HG02885 (cell line): ENCODE data around the gene EDDM13.
"Not testable (repeated sequence)": the region's sequence is repeated elsewhere in the genome, so short reads cannot be mapped to it uniquely, and the experiment has no call there.

Experiments
- ATAC-seq: cut with Tn5 transposase; IDR thresholded peaks from one replicate; pipeline ENCODE4 v1.9.1; 2021; ENCODE audit warnings: mild to moderate bottlenecking; ENCODE audit not compliant: unreplicated experiment, poor library complexity

The EDDM13 gene

DNA sequence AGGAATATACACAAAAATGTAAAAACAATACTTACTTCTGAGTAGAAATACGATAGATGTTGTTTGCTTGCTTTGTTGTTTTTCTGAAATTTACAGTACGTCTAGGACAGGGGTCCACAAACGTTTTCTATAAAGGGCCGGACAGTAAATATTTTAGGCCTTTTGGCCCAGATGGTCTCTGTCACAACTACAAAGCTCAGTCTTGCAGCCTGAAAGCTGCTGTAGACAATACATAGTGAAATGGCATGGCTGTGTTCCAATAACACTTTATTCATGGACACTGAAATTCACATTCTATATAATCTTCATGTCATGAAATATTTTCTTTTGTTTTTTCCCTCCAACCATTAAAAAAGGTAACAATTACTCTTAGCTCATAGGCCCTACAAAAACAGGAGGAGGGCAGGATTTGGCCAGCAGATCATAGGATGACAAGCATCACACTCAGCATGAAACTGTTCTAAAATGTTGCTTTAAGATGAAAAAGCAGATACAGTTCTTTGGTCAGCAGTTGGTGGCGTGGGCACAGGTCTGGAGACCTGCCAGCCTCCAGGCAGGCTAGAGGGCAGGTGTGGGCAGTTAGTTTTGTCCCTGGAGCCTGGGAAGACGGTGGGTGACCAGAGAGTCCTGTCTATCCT is at the start of gene EDDM13:
EDDM13 (plus strand) TSS at position 588 of the 638 bp plus-strand sequence. CDS start 87 bp downstream, outside the sequence.
- no peak for ATAC-seq

DNA sequence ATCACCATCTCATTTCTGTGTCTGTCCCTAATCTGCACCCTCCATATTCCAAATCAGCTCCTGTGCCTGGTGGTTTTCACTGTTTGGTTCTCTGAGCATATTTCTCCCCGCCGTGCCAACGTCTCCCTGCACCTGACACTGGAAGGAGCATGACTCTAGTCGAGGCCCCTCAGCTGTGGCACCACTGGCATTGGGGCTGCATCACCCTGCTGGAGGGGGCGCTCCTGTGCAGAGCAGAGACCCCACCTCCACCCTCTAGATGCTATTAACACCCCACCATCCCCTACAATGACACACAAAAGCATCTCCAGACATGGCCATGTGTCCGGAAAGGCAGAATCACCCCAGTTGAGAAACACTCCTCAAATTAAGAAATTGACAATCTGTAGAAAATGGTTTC is 49.6 kb upstream of the EDDM13 start:
- no peak for ATAC-seq

DNA sequence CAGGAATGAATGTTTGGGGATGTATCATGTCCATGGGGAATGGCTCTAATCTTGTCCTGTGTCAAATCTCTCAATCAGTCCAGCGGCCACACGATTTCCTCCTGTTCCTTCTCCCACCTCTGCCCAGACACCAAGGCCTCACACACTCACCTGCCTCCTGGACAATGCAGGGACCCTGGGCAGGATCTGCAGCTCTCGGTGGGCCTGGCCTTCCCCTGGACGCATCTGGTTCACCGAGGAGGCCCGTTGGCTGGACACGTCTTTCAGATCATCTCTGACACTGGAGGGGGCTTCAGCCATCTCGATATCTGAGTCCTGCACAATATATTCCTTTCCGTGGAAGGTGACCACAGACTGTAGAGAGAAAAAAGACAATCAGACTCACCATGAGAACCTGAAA is 49.1 kb upstream of the EDDM13 start:
- ATAC-seq: no peak

- no peak for ATAC-seq
Measured at GRCh38 chr19:56245121-56245740, 27.3 kb upstream of the EDDM13 start.

DNA sequence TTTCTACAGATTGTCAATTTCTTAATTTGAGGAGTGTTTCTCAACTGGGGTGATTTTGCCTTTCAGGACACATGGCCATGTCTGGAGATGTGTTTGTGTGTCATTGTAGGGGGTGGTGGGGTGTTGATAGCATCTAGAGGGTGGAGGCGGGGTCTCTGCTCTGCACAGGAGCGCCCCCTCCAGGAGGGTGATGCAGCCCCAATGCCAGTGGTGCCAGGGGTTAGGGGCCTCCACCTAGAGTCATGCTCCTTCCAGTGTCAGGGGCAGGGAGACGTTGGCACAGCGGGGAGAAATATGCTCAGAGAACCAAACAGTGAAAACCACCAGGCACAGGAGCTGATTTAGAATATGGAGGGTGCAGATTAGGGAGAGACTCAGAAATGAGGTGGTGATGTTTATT is 26.8 kb upstream of the EDDM13 start:
- not testable (repeated sequence) for ATAC-seq

- not testable (repeated sequence) for ATAC-seq
Measured at GRCh38 chr19:56248736-56249338, 23.7 kb upstream of the EDDM13 start.

- ATAC-seq: peak; percentile 72
Measured at GRCh38 chr19:56252699-56253422, 19.7 kb upstream of the EDDM13 start.

GRCh38 chr19:56253737-56254136 is 18.8 kb upstream of the EDDM13 start:
- ATAC-seq: no peak

- no peak for ATAC-seq
Measured at GRCh38 chr19:56258272-56258671, 14.3 kb upstream of the EDDM13 start.

DNA sequence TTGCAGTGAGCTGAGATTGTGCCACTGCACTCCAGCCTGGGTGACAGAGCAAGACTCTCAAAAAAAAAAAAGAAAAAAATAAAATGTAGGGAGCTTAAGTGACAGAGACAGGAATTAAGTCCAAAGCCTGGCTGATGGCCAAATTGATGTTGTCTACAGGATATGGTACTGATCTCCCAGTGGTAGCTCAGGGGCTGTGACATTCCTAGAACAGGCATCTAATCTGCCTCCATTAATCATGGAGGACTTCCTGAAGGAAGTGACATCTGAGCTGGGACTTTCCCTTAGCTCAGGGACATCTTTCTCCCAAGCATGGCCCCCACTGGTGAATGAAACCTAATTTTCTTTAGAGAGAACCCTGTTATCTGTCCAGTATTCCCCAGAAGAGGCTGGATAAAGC is 11.4 kb upstream of the EDDM13 start:
- no peak for ATAC-seq

GRCh38 chr19:56261932-56262331 is 10.6 kb upstream of the EDDM13 start:
- not testable (repeated sequence) for ATAC-seq

- ATAC-seq: no peak
Measured at GRCh38 chr19:56263319-56263718, 9.2 kb upstream of the EDDM13 start.

DNA sequence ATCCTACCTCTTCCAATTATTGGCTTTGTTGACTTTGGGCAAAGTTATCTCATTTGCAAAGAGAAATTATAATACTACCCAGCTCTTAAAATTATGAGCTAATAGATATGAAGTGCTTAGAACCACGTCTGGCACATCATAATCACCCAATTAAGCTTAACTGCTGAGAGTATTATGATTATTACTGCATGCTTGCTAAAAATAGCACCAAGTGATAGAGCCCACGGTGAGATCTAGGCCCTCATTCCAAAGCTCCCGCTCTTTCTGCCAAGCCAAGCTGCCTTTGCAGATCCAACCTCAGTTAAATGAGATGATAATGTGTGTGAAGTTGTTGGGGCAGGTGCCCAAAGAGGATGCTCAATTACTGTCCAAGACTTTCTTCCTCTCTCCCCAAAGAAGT is 6.5 kb upstream of the EDDM13 start:
- no peak for ATAC-seq

GRCh38 chr19:56269348-56269747 is 3.2 kb upstream of the EDDM13 start:
- ATAC-seq: no peak

- no peak for ATAC-seq
Measured at GRCh38 chr19:56270676-56271075, 1.9 kb upstream of the EDDM13 start.

GRCh38 chr19:56271151-56271550 is 1.4 kb upstream of the EDDM13 start:
- no peak for ATAC-seq

- no peak for ATAC-seq
Measured at GRCh38 chr19:56273563-56274117, 1.1 kb downstream of the EDDM13 start.

GRCh38 chr19:56282809-56283208 is 10.3 kb downstream of the EDDM13 start:
- ATAC-seq: no peak

DNA sequence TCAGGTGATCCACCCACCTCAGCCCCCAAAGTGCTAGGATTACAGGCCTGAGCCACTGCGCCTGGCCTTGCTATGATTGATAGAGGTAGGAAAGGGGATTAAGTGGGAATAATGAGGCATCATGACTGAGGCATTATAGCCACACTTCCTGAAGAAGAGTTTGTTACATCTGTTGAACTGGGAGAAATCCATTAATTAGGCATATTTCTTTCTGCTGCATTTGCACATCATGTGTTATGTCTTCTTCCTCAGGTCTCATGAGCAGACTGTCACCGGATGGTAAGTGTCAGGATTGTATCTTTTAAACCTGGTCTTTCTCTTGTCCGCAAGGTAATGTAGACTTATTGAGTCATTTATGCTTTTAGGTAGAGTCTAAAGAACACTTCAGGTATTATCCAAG is 12.2 kb downstream of the EDDM13 start:
- no peak for ATAC-seq

DNA sequence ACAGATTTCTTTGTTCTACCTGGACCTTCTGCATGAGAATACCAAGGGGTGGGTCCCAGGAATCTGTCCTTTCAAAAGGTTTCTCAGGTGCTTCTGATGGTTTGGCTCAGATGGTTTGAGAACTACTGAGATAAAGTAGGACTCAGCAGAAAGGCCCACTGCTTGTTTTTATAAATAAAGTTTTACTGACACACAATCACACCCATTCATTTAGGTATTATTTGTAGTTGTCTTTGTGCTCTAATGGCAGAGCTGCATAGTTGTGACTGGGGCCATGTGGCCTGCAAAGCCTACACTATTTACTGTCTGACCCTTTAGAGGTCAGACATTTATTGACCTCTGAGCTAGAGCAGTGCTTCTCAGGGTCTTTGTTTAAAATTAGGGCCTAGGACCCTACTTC is 17.6 kb downstream of the EDDM13 start:
- no peak for ATAC-seq

DNA sequence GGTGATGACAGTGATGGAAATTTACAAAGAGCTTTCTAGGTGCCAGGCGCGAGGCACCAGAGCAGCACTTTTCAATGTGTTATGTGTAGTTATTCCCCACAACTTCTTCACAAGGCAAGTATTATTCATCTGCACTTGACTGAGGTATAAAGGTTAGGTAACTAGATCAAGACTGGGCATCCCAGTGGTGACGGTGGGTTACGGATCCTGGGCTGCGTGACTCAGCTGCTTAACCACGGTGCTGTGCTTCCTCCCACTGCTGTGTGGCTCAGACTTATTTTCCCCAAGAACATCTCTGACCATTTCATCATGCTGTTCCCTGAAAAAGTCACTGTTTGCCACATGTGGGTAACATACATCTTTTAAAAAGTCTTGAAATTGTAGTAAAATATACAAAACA is 19.3 kb downstream of the EDDM13 start:
- no peak for ATAC-seq
